Spleen (tissue), 11 donors: ENCODE measurements around the gene PRKCD. TPM values are rescaled to one million over a fixed set of nuclear protein-coding genes. Genes with fewer than 3 reads are reported as not detected.

Experiments used
- DNase-seq: peaks from one replicate; pipeline ENCODE4 v3.0.0-alpha.2; 2020
- H3K27ac ChIP-seq, 8 donors: fragments of 200-600 bp; sonication (generic) in 7 of 8; 1 replicate in 4 of 8; 2 replicates in 4 of 8; pipeline versions ENCODE4 v1.5.0 to v1.8.0; 2016 to 2021; ENCODE audit warnings: inconsistent platforms in 4 of 8, mild to moderate bottlenecking in 4 of 8, moderate library complexity in 1 of 8
- H3K27me3 ChIP-seq, 7 donors: fragments of 200-600 bp; sonication (generic) in 6 of 7; replicated peaks in 1 of 7; 1 replicate in 4 of 7; 2 replicates in 3 of 7; pipeline versions ENCODE4 v1.5.0 to v1.8.0; 2016 to 2021; ENCODE audit warnings: inconsistent platforms in 3 of 7, mild to moderate bottlenecking in 1 of 7
- H3K36me3 ChIP-seq, 6 donors: fragments of 200-600 bp; sonication (generic) in 5 of 6; 1 replicate in 4 of 6; 2 replicates in 2 of 6; pipeline versions ENCODE4 v1.5.0 to v1.8.0; 2016 to 2021; ENCODE audit warnings: inconsistent platforms in 2 of 6
- H3K4me1 ChIP-seq, 6 donors: fragments of 200-600 bp; sonication (generic) in 5 of 6; 1 replicate in 3 of 6; 2 replicates in 3 of 6; pipeline versions ENCODE4 v1.5.0 to v1.8.0; 2016 to 2021; ENCODE audit warnings: inconsistent platforms in 3 of 6
- H3K4me3 ChIP-seq, 8 donors: fragments of 200-600 bp; sonication (generic) in 7 of 8; 1 replicate in 4 of 8; 2 replicates in 4 of 8; pipeline versions ENCODE4 v1.5.0 to v1.8.0; 2016 to 2021; ENCODE audit warnings: inconsistent platforms in 4 of 8, mild to moderate bottlenecking in 4 of 8, moderate library complexity in 2 of 8
- H3K9me3 ChIP-seq, 8 donors: fragments of 200-600 bp; sonication (generic) in 7 of 8; 1 replicate in 4 of 8; 2 replicates in 4 of 8; pipeline versions ENCODE4 v1.5.0 to v1.8.0; 2016 to 2021; ENCODE audit warnings: inconsistent platforms in 4 of 8
- CTCF ChIP-seq, 11 experiments: fragments of 200-600 bp in 7 of 11; fragments of 450-650 bp in 4 of 11; sonication (generic) in 4 of 11; IDR thresholded peaks in 8 of 11; conservative IDR thresholded peaks in 3 of 11; 1 replicate in 7 of 11; 2 replicates in 4 of 11; pipeline versions ENCODE4 v1.4.0 to v1.8.0; 2016 to 2021; ENCODE audit warnings: antibody characterized with exemption in 11 of 11, inconsistent platforms in 4 of 11, mild to moderate bottlenecking in 1 of 11
- POLR2A ChIP-seq, 3 donors: fragments of 450-650 bp; IDR thresholded peaks; one replicate each; pipeline ENCODE4 v1.5.1; 2017; ENCODE audit warnings: antibody characterized with exemption in 3 of 3, mild to moderate bottlenecking in 1 of 3
- POLR2AphosphoS5 ChIP-seq, 3 donors: sonication (generic); formaldehyde crosslinking; IDR thresholded peaks; one replicate each; pipeline ENCODE4 v1.5.1; 2017; ENCODE audit warnings: antibody characterized with exemption in 3 of 3
- WGBS, 5 donors: extraction: QIAGEN DNeasy Blood & Tissue Kit in 3 of 5; methylation state at CpG; one replicate each; pipeline versions ENCODE4 v1.1.5 to v1.1.7; 2013 to 2018; 5-methylcytosine and 5-hydroxymethylcytosine counted together
- intact Hi-C: fragments of 100-400 bp; cut with DNase I; formaldehyde crosslinking; loops from one replicate; pipeline ENCODE4 v1.15.0; 2023; ENCODE audit warnings: low total_unique reads
- polyA plus RNA-seq, 3 donors: library from polyadenylated mRNA; stranded (reverse); fragments of 200-250 nt; gene quantifications; one replicate each; pipeline ENCODE4 v1.2.1, GENCODE V29; 2013
- total RNA-seq, 7 donors: library from RNA; depleted of rRNA in 3 of 7; stranded (reverse); fragments of >200 nt in 3 of 7; fragmentation: NEBNext Ultra II Directional in 4 of 7; extraction: Animal tissue kit (Norgen Biotek cat#: 25700) in 4 of 7; gene quantifications; one replicate each; pipeline versions ENCODE4 v1.1.0 to v1.2.1, GENCODE V29; 2016 to 2021
- donor health status: healthy with polysubstance abuse.
- donor health status: DM: no; HTN: no; CAD: no; lungs with moderate emphysema.
- donor health status: DM: no; HTN: no; CAD: no.
- donor health status: Bipolar disorder and iron deficiency.
- donor health status: healthy.
- donor health status: DM: no; HTN: no; CAD: no.
- donor health status: DM: yes; HTN: yes; CAD: no.

Gene PRKCD
- total and polyA plus RNA-seq, 10 donors = 22.2 to 100 (median 48.5) TPM

- Histone ChIP-seq H3K9me3 (no peaks in the 10 kb centered on the region), H3K27me3 (peaks cover 0 to 1% (median 0%) of the 10 kb centered on the region in 7 donors), H3K4me1 (peaks cover 9 to 49% (median 40%) of the 10 kb centered on the region in 6 donors), H3K27ac (peak overlapping the region in 4 of 8 donors; percentile 15 to 76 (median 58)), H3K36me3 (peaks cover 0 to 95% (median 73%) of the 10 kb centered on the region in 6 donors), H3K4me3 (no peak overlapping the region)
- WGBS, 5 donors = 45 to 58% (median 53%) methylated on average over 3 of the region's 3 CpGs
- TF ChIP-seq CTCF (IDR thresholded peaks at IDR 0.05 in 8 of 11, conservative IDR thresholded peaks at IDR 0.05 in 3 of 11) (no peak), POLR2A (IDR thresholded peaks at IDR 0.05) (no peak), POLR2AphosphoS5 (IDR thresholded peaks at IDR 0.05) (peak in 2 of 3 donors; percentile 33 to 38)
- no peak for DNase-seq
- intact Hi-C loops = no loop called here
Observed at GRCh38 chr3:53190659-53191058, 29.6 kb downstream of the PRKCD start.

- H3K4me3 ChIP-seq = no peak overlapping the region
- TF ChIP-seq POLR2A (IDR thresholded peaks at IDR 0.05) (no peak), POLR2AphosphoS5 (IDR thresholded peaks at IDR 0.05) (peak in 2 of 3 donors; percentile 36 to 60), CTCF (IDR thresholded peaks at IDR 0.05 in 8 of 11, conservative IDR thresholded peaks at IDR 0.05 in 3 of 11) (no peak)
- intact Hi-C loops = no loop called here
- peak; percentile 81 for DNase-seq
- 62 to 75% (median 73%) methylated on average over 10 to 16 of the region's 16 CpGs for WGBS, 5 donors
- peaks cover 0 to 82% (median 60%) of the 10 kb centered on the region in 6 donors for H3K36me3 ChIP-seq
- H3K27ac ChIP-seq = peak overlapping the region in 4 of 8 donors; percentile 3 to 76 (median 58)
- H3K4me1 ChIP-seq = peaks cover 15 to 62% (median 51%) of the 10 kb centered on the region in 6 donors
- no peaks in the 10 kb centered on the region for H3K9me3 ChIP-seq
- H3K27me3 ChIP-seq = peaks cover 0 to 4% (median 0%) of the 10 kb centered on the region in 7 donors
Observed at GRCh38 chr3:53191836-53192480, 30.9 kb downstream of the PRKCD start.

GRCh38 chr3:53192608-53193007, 31.6 kb downstream of the PRKCD start:
- peaks cover 0 to 76% (median 55%) of the 10 kb centered on the region in 6 donors for H3K36me3 ChIP-seq
- DNase-seq = peak; percentile 80
- no peak for TF ChIP-seq POLR2A (IDR thresholded peaks at IDR 0.05)
- peak in 2 of 3 donors; percentile 33 to 45 for TF ChIP-seq POLR2AphosphoS5 (IDR thresholded peaks at IDR 0.05)
- no peak for TF ChIP-seq CTCF (IDR thresholded peaks at IDR 0.05 in 8 of 11, conservative IDR thresholded peaks at IDR 0.05 in 3 of 11)
- no peak overlapping the region for H3K4me3 ChIP-seq
- H3K27me3 ChIP-seq = peaks cover 0 to 4% (median 0%) of the 10 kb centered on the region in 7 donors
- H3K27ac ChIP-seq = peak overlapping the region in 6 of 8 donors; percentile 3 to 76 (median 37)
- no peaks in the 10 kb centered on the region for H3K9me3 ChIP-seq
- WGBS, 5 donors = 34 to 58% (median 46%) methylated on average over 3 of the region's 3 CpGs
- H3K4me1 ChIP-seq = peaks cover 15 to 65% (median 52%) of the 10 kb centered on the region in 6 donors
- intact Hi-C loops = no loop called here

- H3K4me3 ChIP-seq = no peak overlapping the region
- no peaks in the 10 kb centered on the region for H3K9me3 ChIP-seq
- peaks cover 15 to 65% (median 52%) of the 10 kb centered on the region in 6 donors for H3K4me1 ChIP-seq
- 78 to 90% (median 86%) methylated on average over 11 of the region's 11 CpGs for WGBS, 5 donors
- TF ChIP-seq CTCF (IDR thresholded peaks at IDR 0.05 in 8 of 11, conservative IDR thresholded peaks at IDR 0.05 in 3 of 11) (no peak), POLR2A (IDR thresholded peaks at IDR 0.05) (no peak), POLR2AphosphoS5 (IDR thresholded peaks at IDR 0.05) (peak in 1 of 3 donors; percentile 53)
- intact Hi-C loops = no loop called here
- peak; percentile 70 for DNase-seq
- H3K27me3 ChIP-seq = peaks cover 0 to 4% (median 0%) of the 10 kb centered on the region in 7 donors
- H3K36me3 ChIP-seq = peaks cover 0 to 66% (median 48%) of the 10 kb centered on the region in 6 donors
- H3K27ac ChIP-seq = peak overlapping the region in 6 of 8 donors; percentile 19 to 76 (median 37)
Observed at GRCh38 chr3:53193466-53194209, 32.6 kb downstream of the PRKCD start.
